Natural killer cell (primary cell): ENCODE results near the gene RIMS4. TPM values are rescaled to one million over a fixed set of nuclear protein-coding genes. Genes with fewer than 3 reads are reported as not detected.

ENCODE experiments used
- ATAC-seq, 3 donors: fragments of 150-1000 bp in 2 of 3; fragments of 200-7000 bp in 1 of 3; cut with Tn5 transposase; 1 replicate in 1 of 3; 2 replicates in 2 of 3; pipeline ENCODE4 v1.10.0; 2021; ENCODE audit warnings: mild to moderate bottlenecking in 2 of 3, moderate library complexity in 2 of 3
- DNase-seq, 2 donors: peaks; one replicate each; pipeline versions ENCODE4 v3.0.0 to v3.0.0-alpha.2; 2013 to 2021; ENCODE audit warnings: mixed read lengths in 1 of 2
- H3K27ac ChIP-seq: one replicate; pipeline ENCODE4 v1.5.1; 2013; ENCODE audit warnings: mild to moderate bottlenecking, low read length
- H3K27me3 ChIP-seq: one replicate; pipeline ENCODE4 v1.6.1; 2013; ENCODE audit warnings: low read length; ENCODE audit not compliant: control insufficient read depth, insufficient read depth
- H3K36me3 ChIP-seq: one replicate; pipeline ENCODE4 v1.6.1; 2013; ENCODE audit warnings: low read length; ENCODE audit not compliant: control insufficient read depth, insufficient read depth
- H3K4me1 ChIP-seq: one replicate; pipeline ENCODE4 v1.6.1; 2013; ENCODE audit warnings: low read length; ENCODE audit not compliant: control insufficient read depth, insufficient read depth
- H3K4me3 ChIP-seq: one replicate; pipeline ENCODE4 v1.5.1; 2013; ENCODE audit warnings: low read length
- H3K9me3 ChIP-seq: one replicate; pipeline ENCODE4 v1.6.1; 2013; ENCODE audit warnings: low read length; ENCODE audit not compliant: control insufficient read depth, insufficient read depth
- H3K27ac Mint-ChIP-seq, 2 donors: one replicate each; pipeline ENCODE4 v1.8.0; 2022; ENCODE audit warnings: mild to moderate bottlenecking in 2 of 2, mixed read lengths in 2 of 2, moderate library complexity in 1 of 2
- H3K27me3 Mint-ChIP-seq, 2 donors: one replicate each; pipeline ENCODE4 v1.8.0; 2022; ENCODE audit warnings: low read depth in 2 of 2, mixed read lengths in 2 of 2
- H3K36me3 Mint-ChIP-seq: one replicate; pipeline ENCODE4 v1.8.0; 2022; ENCODE audit warnings: mixed read lengths
- H3K4me1 Mint-ChIP-seq, 2 donors: one replicate each; pipeline ENCODE4 v1.8.0; 2022; ENCODE audit warnings: mixed read lengths in 2 of 2
- H3K4me3 Mint-ChIP-seq: one replicate; pipeline ENCODE4 v1.8.0; 2022; ENCODE audit warnings: mild to moderate bottlenecking, moderate library complexity, mixed read lengths
- H3K9me3 Mint-ChIP-seq, 2 donors: one replicate each; pipeline ENCODE4 v1.8.0; 2022; ENCODE audit warnings: mixed read lengths in 2 of 2
- CTCF ChIP-seq: fragments of 200-600 bp; IDR thresholded peaks from one replicate; pipeline ENCODE4 v1.8.0; 2022; ENCODE audit warnings: antibody characterized with exemption
- WGBS: methylation state at CpG from one replicate; pipeline ENCODE4 v1.1.7; 2013; ENCODE audit warnings: missing lambda C conversion rate; ENCODE audit not compliant: insufficient coverage; 5-methylcytosine and 5-hydroxymethylcytosine counted together
- intact Hi-C: fragments of 100-400 bp; cut with micrococcal nuclease; formaldehyde crosslinking; loops from one replicate; pipeline ENCODE4 v1.14.2; 2022
- total RNA-seq, 4 donors: library from RNA; stranded (reverse); fragments of 120-200 nt in 1 of 4; gene quantifications; one replicate each; pipeline versions ENCODE4 v1.2.3 to v1.2.4, GENCODE V29; 2013 to 2022

The RIMS4 gene
- total RNA-seq, 3 donors from 2014 or later (not counting 1 experiment from before 2014, with no cell fraction given), result not detected

GRCh38 chr20:44833437-44833836, 23.1 kb upstream of the RIMS4 start:
- H3K4me1 ChIP-seq, result no peaks in the 10 kb centered on the region
- Mint-ChIP-seq H3K36me3 (no peaks in the 10 kb centered on the region), H3K4me1 (no peaks in the 10 kb centered on the region), H3K27me3 (peaks cover 21 to 41% of the 10 kb centered on the region in 2 donors), H3K4me3 (no peak overlapping the region), H3K27ac (no peak overlapping the region), H3K9me3 (no peaks in the 10 kb centered on the region)
- H3K36me3 ChIP-seq, result no peaks in the 10 kb centered on the region
- no peak overlapping the region for H3K27ac ChIP-seq
- no peak overlapping the region for H3K4me3 ChIP-seq
- H3K9me3 ChIP-seq, result no peaks in the 10 kb centered on the region
- H3K27me3 ChIP-seq, result peaks cover 2% of the 10 kb centered on the region
- no peak for DNase-seq
- intact Hi-C loops, result no loop called here
- ATAC-seq, result no peak
- no peak for TF ChIP-seq CTCF
- WGBS, result 86% methylated on average over 1 of the region's 1 CpG

DNA sequence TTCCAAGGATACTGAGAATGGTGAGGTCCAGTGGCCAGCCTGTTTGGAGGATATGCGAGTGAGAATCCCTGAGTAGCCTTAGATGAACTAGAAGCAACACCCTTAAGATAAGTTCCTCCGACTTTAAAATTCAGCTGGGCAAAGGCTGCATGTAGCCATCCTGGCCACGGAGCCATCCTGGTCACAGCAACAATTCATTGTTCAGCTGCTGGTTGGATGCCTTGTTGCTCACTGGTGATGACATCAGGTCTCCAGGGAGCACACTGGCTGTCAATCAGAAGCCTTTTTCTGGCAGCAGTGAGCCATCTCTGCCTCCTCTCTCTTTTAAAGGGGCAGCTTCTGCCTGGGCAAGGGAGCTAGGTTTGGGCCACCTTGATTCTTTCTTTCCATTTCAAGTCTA, 22.4 kb upstream of the RIMS4 start:
- 71% methylated on average over 3 of the region's 3 CpGs for WGBS
- H3K4me1 ChIP-seq, result no peaks in the 10 kb centered on the region
- no peaks in the 10 kb centered on the region for H3K9me3 Mint-ChIP-seq

DNA sequence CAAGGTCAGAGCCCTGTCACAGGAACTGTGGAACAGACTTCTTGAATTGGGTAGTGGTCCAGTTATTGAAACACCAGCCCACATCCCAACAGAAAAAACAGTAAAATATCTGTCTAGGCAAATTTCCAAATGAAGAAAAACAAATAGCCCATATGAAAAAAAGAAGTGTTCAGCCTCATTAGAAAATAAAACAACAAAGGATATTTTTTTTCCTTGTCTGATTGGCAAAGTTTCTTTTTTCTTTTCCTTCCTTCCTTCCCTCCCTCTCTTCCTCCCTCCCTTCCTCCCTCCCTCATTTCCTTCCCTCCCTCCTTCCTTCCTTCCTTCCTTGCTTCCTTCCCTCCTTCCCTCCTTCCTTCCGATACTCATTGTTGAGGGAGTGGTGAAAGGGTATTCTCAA, 20.6 kb upstream of the RIMS4 start:
- H3K27ac Mint-ChIP-seq, result no peak overlapping the region
- Histone ChIP-seq H3K27me3 (peaks cover 2% of the 10 kb centered on the region), H3K4me1 (no peaks in the 10 kb centered on the region), H3K9me3 (no peaks in the 10 kb centered on the region), H3K27ac (no peak overlapping the region), H3K4me3 (no peak overlapping the region), H3K36me3 (no peaks in the 10 kb centered on the region)
- H3K9me3 Mint-ChIP-seq, result no peaks in the 10 kb centered on the region
- no peak for TF ChIP-seq CTCF
- DNase-seq (no peak), ATAC-seq (no peak)
- H3K4me3 Mint-ChIP-seq, result no peak overlapping the region
- peaks cover 24 to 56% of the 10 kb centered on the region in 2 donors for H3K27me3 Mint-ChIP-seq
- intact Hi-C loops, result no loop called here
- no peaks in the 10 kb centered on the region for H3K36me3 Mint-ChIP-seq
- no peaks in the 10 kb centered on the region for H3K4me1 Mint-ChIP-seq
- no CpG with 5 or more reads among the region's 1 CpG for WGBS

More for the DNA sequence above, 22.4 kb upstream of the RIMS4 start:
- ATAC-seq, result no peak
- Histone ChIP-seq H3K4me3 (no peak overlapping the region), H3K27ac (no peak overlapping the region), H3K27me3 (peaks cover 2% of the 10 kb centered on the region), H3K36me3 (no peaks in the 10 kb centered on the region), H3K9me3 (no peaks in the 10 kb centered on the region)
- peaks cover 23 to 48% of the 10 kb centered on the region in 2 donors for H3K27me3 Mint-ChIP-seq
- no peak for DNase-seq
- intact Hi-C loops, result no loop called here
- H3K4me3 Mint-ChIP-seq, result no peak overlapping the region
- H3K27ac Mint-ChIP-seq, result no peak overlapping the region
- TF ChIP-seq CTCF, result no peak
- H3K4me1 Mint-ChIP-seq, result no peaks in the 10 kb centered on the region
- no peaks in the 10 kb centered on the region for H3K36me3 Mint-ChIP-seq

- Histone ChIP-seq H3K4me3 (no peak overlapping the region), H3K36me3 (no peaks in the 10 kb centered on the region), H3K27ac (no peak overlapping the region), H3K4me1 (no peaks in the 10 kb centered on the region), H3K27me3 (peaks cover 5% of the 10 kb centered on the region), H3K9me3 (no peaks in the 10 kb centered on the region)
- no peak for TF ChIP-seq CTCF
- H3K27ac Mint-ChIP-seq, result no peak overlapping the region
- ATAC-seq (no peak), DNase-seq (no peak)
- no peaks in the 10 kb centered on the region for H3K4me1 Mint-ChIP-seq
- intact Hi-C loops, result no loop called here
- no peaks in the 10 kb centered on the region for H3K36me3 Mint-ChIP-seq
- no peaks in the 10 kb centered on the region for H3K9me3 Mint-ChIP-seq
- peaks cover 24 to 56% of the 10 kb centered on the region in 2 donors for H3K27me3 Mint-ChIP-seq
- no peak overlapping the region for H3K4me3 Mint-ChIP-seq
Measured at GRCh38 chr20:44830523-44830922, 20.2 kb upstream of the RIMS4 start.
